ENCODE measurements around the gene HS3ST2. TPM values are rescaled to one million over a fixed set of nuclear protein-coding genes. Genes with fewer than 3 reads are reported as not detected.
A peak's percentile ranks its signal among the peaks of the same experiment; 100 is the strongest.

Gene HS3ST2
- total and polyA plus RNA-seq, 2 of the 8 experiments (the other 6 are each of a cell fraction or from before 2014, with no cell fraction given) = 1.7 to 3.7 TPM

- peak overlapping the region in 1 of 2 experiments; percentile 40; a peak in 2 of 4 replicates for H3K4me2 ChIP-seq (ENCODE audit: insufficient read depth in 1 of 2, low read depth in 2 of 2, low read length in 2 of 2)
- H3K9me3 ChIP-seq (ENCODE audit: insufficient read depth in 2 of 2, low read depth in 1 of 2, low read length in 1 of 2) = no peaks in the 10 kb centered on the region
- DNase-seq (ENCODE audit: low read depth in 1 of 2, low spot score in 2 of 2) = peak; percentile 68 to 93
- H3K23ac ChIP-seq (ENCODE audit: insufficient read length) = no peak overlapping the region
- no peak overlapping the region for H2BK15ac ChIP-seq (ENCODE audit: low read length)
- no peak overlapping the region for H2BK5ac ChIP-seq (ENCODE audit: low read depth, low read length)
- no peak overlapping the region for H3K14ac ChIP-seq (ENCODE audit: insufficient read length)
- H3K4me3 ChIP-seq (ENCODE audit: extremely low read depth in 1 of 4, insufficient read depth in 2 of 4, low read depth in 3 of 4, low read length in 4 of 4) = no peak overlapping the region
- H3K56ac ChIP-seq (replicated peaks; ENCODE audit: insufficient read length, low read depth, low read length) = no peak overlapping the region
- CTCF ChIA-PET (ENCODE audit: partially characterized antibody) = interaction anchor here (0.5 to 6.8 kb wide), 57 partner anchors 9 to 1359 kb away, joined by 3 to 110 read pairs (median 5); no protein-coding TSS in a partner anchor
- no peak overlapping the region for H2BK120ac ChIP-seq (replicated peaks; ENCODE audit: low read depth, low read length)
- no peak overlapping the region for H2BK20ac ChIP-seq (ENCODE audit: low read length)
- H2BK12ac ChIP-seq (ENCODE audit: low read depth, low read length) = no peak overlapping the region; the same call in 1 of the 2 replicates
- no peak overlapping the region for H4K91ac ChIP-seq (replicated peaks; ENCODE audit: insufficient read length, low read length)
- 40% methylated on average over 10 of the region's 10 CpGs; no CpG with 5 or more reads in 1 of the 2 experiments for WGBS, 2 experiments (ENCODE audit: extremely low coverage in 1 of 2, insufficient coverage in 1 of 2, insufficient read length in 1 of 2, insufficient replicate concordance in 2 of 2, low coverage in 1 of 2, low lambda C conversion rate in 2 of 2, missing lambda C conversion rate in 1 of 2)
- POLR2A ChIA-PET (ENCODE audit: partially characterized antibody) = interaction anchor here (0.5 to 1.0 kb wide), 5 partner anchors 48 to 262 kb away, joined by 3 to 4 read pairs (median 3); no protein-coding TSS in a partner anchor
- H3K27me3 ChIP-seq (replicated peaks in 1 of 4; ENCODE audit: control insufficient read depth in 3 of 4, extremely low read depth in 1 of 4, insufficient read depth in 3 of 4, low read length in 3 of 4) = no peaks in the 10 kb centered on the region
- H2AK5ac ChIP-seq (ENCODE audit: low read depth, low read length) = no peak overlapping the region
- no peak overlapping the region for H3K27ac ChIP-seq (ENCODE audit: low read depth, low read length)
- H3K4me1 ChIP-seq (replicated peaks in 1 of 4; ENCODE audit: control insufficient read depth in 3 of 4, insufficient read depth in 4 of 4, low read length in 3 of 4) = peaks cover 0 to 2% (median under 1%) of the 10 kb centered on the region in 4 experiments; a peak in 5 of 7 replicates
- H3K23me2 ChIP-seq (ENCODE audit: low read depth, low read length) = no peaks in the 10 kb centered on the region
- H4K20me1 ChIP-seq (replicated peaks in 1 of 2; ENCODE audit: control insufficient read depth in 1 of 2, insufficient read depth in 2 of 2, low read length in 2 of 2) = no peaks in the 10 kb centered on the region
- peak overlapping the region; percentile 92 for H2AFZ ChIP-seq (ENCODE audit: low read length)
- H3K79me1 ChIP-seq (ENCODE audit: low read depth, low read length) = no peaks in the 10 kb centered on the region
- H3K18ac ChIP-seq (ENCODE audit: extremely low read depth, low read length) = no peak overlapping the region
- no peaks in the 10 kb centered on the region for H3K79me2 ChIP-seq (ENCODE audit: control insufficient read depth in 1 of 2, insufficient read depth in 2 of 2, low read length in 2 of 2)
- H3K9ac ChIP-seq (replicated peaks in 1 of 4; ENCODE audit: extremely low read depth in 1 of 4, low read depth in 3 of 4, low read length in 3 of 4) = no peak overlapping the region
- H4K8ac ChIP-seq (ENCODE audit: extremely low read depth, insufficient read depth, low read length) = no peak overlapping the region
- peak; percentile 99 for FAIRE-seq
- no peak overlapping the region for H4K5ac ChIP-seq (ENCODE audit: insufficient read length, low read depth, low read length)
- H3K4ac ChIP-seq (replicated peaks; ENCODE audit: insufficient read length, low read depth, low read length) = no peak overlapping the region
- H3K36me3 ChIP-seq (ENCODE audit: control insufficient read depth in 2 of 4, insufficient read depth in 4 of 4, low read length in 3 of 4) = no peaks in the 10 kb centered on the region
- TF ChIP-seq, protein P1, sequence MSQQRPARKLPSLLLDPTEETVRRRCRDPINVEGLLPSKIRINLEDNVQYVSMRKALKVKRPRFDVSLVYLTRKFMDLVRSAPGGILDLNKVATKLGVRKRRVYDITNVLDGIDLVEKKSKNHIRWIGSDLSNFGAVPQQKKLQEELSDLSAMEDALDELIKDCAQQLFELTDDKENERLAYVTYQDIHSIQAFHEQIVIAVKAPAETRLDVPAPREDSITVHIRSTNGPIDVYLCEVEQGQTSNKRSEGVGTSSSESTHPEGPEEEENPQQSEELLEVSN (IDR thresholded peaks at IDR 0.05) = peak; percentile 34; the same call in 1 of the 2 replicates
- TF ChIP-seq KDM4A (IDR thresholded peaks at IDR 0.05; ENCODE audit: low read depth, low read length, severe bottlenecking) = no peak
- TF ChIP-seq TCF12 (IDR thresholded peaks at IDR 0.05; ENCODE audit: low read depth, low read length) = peak; percentile 74; the same call in 1 of the 2 replicates
- TF ChIP-seq CHD2 (IDR thresholded peaks at IDR 0.05; ENCODE audit: low read length) = 0 out of 2 replicates have a peak, but pooled peaks have one; percentile 10
- peak; percentile 98 to 99 for TF ChIP-seq RAD21 (IDR thresholded peaks at IDR 0.05 in 1 of 2, conservative IDR thresholded peaks at IDR 0.05 in 1 of 2; ENCODE audit: low read depth in 2 of 2, low read length in 2 of 2)
- no peak for TF ChIP-seq ATF2 (IDR thresholded peaks at IDR 0.05; ENCODE audit: low read length)
- TF ChIP-seq SP2 (IDR thresholded peaks at IDR 0.05; ENCODE audit: low read length) = no peak
- peak; percentile 52 for TF ChIP-seq JUND (IDR thresholded peaks at IDR 0.05; ENCODE audit: low read length)
- TF ChIP-seq CEBPB (IDR thresholded peaks at IDR 0.05; ENCODE audit: low read depth, low read length) = peak; percentile 39; the same call in 1 of the 2 replicates
These were observed 84.9 kb downstream of the HS3ST2 start for GRCh38 chr16:22898874-22899348.
